Measurements from ENCODE around the gene DOK3. TPM values are rescaled to one million over a fixed set of nuclear protein-coding genes. Genes with fewer than 3 reads are reported as not detected.

The DOK3 gene
- total RNA-seq, 4 donors from 2014 or later: 6.1 to 16.6 (median 6.6) TPM

DNA sequence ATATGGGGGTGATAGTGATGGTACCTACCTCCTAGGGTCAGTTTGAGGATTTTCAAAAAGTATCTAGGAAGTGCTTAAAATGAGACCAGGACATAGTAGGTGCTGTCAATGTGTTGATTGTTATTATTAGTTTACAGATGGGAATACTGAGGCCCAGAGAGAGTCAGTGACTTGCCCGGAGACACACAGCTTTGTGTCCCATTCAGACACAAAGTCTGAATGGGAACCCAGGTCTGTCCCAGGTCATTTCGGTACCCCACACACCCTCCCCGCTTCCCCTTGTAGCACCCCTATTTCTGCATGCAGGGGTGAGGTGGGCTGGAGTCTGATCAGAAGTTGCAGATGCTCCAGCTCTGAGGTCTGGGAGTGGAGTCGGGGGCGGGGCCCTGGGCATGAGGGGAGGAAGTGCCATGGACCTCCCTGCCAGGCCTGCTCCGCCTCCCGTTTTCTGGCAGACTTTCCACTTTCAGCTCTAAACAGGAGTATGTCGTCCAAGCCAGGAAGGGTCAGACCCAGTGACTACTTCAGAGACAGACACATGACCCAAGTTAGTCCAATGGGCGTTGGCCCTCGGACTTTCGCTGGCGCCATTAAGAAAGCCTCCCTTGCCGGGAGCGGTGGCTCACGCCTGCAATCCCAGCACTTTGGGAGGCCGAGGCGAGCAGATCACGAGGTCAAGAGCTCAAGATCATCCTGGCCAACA lies 32.9 kb downstream of the DOK3 start:
- Histone ChIP-seq H3K27ac (peak overlapping the region; percentile 61 to 99 (median 93)), H3K4me1 (peaks cover 0 to 96% (median 71%) of the 10 kb centered on the region in 3 donors), H3K4me3 (no peak overlapping the region), H3K36me3 (peaks cover 0 to 4% of the 10 kb centered on the region in 2 donors), H3K27me3 (no peaks in the 10 kb centered on the region), H3K9me3 (no peaks in the 10 kb centered on the region)
- 42% methylated on average over 6 of the region's 18 CpGs; no CpG with 5 or more reads in 1 of the 2 donors for WGBS, 2 donors (ENCODE audit: low coverage in 1 of 2)
- peak; percentile 64 for ATAC-seq
- peak; percentile 54 for TF ChIP-seq POLR2AphosphoS5 (IDR thresholded peaks at IDR 0.05)
- TF ChIP-seq, protein P1, sequence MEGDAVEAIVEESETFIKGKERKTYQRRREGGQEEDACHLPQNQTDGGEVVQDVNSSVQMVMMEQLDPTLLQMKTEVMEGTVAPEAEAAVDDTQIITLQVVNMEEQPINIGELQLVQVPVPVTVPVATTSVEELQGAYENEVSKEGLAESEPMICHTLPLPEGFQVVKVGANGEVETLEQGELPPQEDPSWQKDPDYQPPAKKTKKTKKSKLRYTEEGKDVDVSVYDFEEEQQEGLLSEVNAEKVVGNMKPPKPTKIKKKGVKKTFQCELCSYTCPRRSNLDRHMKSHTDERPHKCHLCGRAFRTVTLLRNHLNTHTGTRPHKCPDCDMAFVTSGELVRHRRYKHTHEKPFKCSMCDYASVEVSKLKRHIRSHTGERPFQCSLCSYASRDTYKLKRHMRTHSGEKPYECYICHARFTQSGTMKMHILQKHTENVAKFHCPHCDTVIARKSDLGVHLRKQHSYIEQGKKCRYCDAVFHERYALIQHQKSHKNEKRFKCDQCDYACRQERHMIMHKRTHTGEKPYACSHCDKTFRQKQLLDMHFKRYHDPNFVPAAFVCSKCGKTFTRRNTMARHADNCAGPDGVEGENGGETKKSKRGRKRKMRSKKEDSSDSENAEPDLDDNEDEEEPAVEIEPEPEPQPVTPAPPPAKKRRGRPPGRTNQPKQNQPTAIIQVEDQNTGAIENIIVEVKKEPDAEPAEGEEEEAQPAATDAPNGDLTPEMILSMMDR (IDR thresholded peaks at IDR 0.05): no peak

DNA sequence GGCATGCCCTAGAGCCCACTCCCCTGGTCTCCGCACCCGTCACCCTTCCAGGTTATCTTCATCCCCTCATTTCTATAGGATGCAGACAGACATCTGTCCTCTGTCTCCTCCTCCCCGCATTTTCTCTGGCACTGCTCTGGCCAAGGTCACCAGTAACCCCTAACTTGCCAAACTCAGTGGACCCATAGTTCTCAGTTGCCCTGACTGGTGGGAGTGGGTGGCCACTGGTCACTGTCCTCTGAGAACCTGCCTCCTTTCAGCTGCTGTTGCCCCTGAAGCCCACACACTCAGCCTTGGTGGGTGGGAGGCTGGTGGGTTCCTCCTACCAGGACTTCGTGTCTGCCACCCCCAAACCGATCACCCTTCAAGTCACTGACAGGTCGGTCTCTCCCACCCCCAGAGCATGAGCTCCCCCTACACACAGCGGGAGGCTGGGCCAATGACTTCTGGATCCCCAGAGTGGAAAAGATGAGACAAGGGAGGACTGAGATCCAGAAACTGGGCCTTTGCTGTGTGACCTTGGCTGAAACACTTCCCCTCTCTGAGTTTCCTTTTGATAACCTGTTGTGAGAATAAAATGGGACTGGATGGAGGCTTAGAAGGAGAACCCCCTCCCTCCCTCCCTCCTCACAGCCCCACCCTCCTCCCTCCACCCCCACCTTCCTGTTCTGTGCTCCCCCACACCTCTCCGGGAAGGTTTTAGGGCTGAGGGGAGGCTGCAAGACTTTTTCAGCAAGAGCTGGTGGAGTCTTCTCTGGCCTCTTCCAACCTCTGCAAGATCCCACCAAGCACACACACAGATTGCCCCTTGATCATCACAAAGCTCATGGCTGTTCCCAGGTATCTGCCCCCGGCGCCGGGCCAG lies 33.8 kb downstream of the DOK3 start:
- H3K27ac ChIP-seq: peak overlapping the region in 3 of 4 donors; percentile 91 to 99 (median 95)

DNA sequence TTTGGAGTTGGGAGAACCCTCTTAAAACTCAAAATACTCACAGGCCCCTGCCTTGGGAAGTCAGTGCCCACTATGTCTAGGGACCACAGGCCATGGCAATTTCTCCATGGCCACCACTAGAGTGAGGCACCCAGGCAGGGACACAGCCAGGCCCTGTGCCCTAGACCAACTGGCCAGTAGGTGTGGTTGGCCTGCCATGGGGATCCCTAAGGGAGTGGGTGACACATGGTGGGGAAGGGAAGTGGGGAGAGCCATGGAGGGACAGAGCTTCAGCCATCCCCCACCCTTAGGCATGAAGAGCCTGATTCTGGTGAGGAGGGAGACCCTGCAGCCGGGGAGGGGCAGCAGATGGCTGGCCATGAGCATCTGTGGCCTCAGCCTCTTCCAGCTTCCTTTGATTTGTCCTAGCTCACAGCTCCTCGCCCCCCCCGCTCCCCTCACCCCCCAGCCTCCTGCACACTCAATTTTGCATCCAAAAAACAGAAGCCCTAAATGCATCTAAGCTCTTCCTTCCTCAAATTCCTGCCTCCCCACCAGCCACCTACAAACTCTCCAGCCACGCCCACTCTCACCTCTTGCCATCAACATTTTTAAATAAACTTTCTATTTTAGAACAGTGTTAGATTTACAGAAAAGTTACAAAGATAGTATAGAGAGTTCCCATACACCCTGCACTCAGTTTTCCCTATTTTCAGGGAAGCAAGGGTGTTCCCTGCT lies 34.6 kb downstream of the DOK3 start:
- H3K4me3 ChIP-seq: no peak overlapping the region
- H3K27me3 ChIP-seq: no peaks in the 10 kb centered on the region
- 22 to 28% methylated on average over 2 of the region's 4 CpGs for WGBS, 2 donors (ENCODE audit: low coverage in 1 of 2)
- TF ChIP-seq POLR2A (IDR thresholded peaks at IDR 0.05) (no peak), EP300 (IDR thresholded peaks at IDR 0.05) (no peak), POLR2AphosphoS5 (IDR thresholded peaks at IDR 0.05) (no peak)
- TF ChIP-seq, protein P1 (IDR thresholded peaks at IDR 0.05): no peak
- peaks cover 0 to 96% (median 77%) of the 10 kb centered on the region in 3 donors for H3K4me1 ChIP-seq
- no peak for ATAC-seq
- H3K36me3 ChIP-seq: no peaks in the 10 kb centered on the region
- no peaks in the 10 kb centered on the region for H3K9me3 ChIP-seq
- peak overlapping the region in 3 of 4 donors; percentile 91 to 99 (median 95) for H3K27ac ChIP-seq

More for the DNA sequence above, 33.8 kb downstream of the DOK3 start:
- H3K4me1 ChIP-seq: peaks cover 0 to 96% (median 74%) of the 10 kb centered on the region in 3 donors
- H3K36me3 ChIP-seq: no peaks in the 10 kb centered on the region
- no peaks in the 10 kb centered on the region for H3K9me3 ChIP-seq
- no peaks in the 10 kb centered on the region for H3K27me3 ChIP-seq
- WGBS, 2 donors (ENCODE audit: low coverage in 1 of 2): 0 to 41% methylated on average over 1 to 6 of the region's 11 CpGs
- TF ChIP-seq EP300 (IDR thresholded peaks at IDR 0.05): no peak
- TF ChIP-seq, protein P1 (IDR thresholded peaks at IDR 0.05): no peak
- TF ChIP-seq POLR2A (IDR thresholded peaks at IDR 0.05): no peak
- TF ChIP-seq POLR2AphosphoS5 (IDR thresholded peaks at IDR 0.05): no peak
- no peak overlapping the region for H3K4me3 ChIP-seq
- ATAC-seq: no peak

DNA sequence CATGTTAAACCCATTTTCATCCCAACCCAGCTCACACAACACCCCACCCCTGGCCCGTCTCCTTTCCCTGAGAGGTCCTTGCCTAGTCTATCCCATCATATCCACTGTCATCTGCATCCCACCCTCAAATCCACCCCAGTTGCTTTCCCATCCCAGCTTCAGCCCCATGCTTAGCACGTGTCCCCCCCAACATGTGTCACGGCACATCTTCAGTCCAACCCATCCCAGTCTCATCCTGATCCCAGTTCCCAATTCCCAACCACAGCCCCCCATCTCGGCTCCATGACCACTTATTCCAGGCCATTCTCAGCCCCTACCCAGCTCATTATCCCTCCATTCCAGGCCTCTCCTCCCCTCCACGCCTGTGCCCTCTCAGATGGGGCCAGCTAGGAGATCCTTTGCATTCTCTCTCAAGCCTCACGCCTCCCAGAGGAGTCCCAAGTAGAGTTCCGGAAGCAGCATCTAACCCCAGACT lies 35.6 kb downstream of the DOK3 start:
- no peaks in the 10 kb centered on the region for H3K9me3 ChIP-seq
- ATAC-seq: no peak
- 27 to 42% methylated on average over 3 to 7 of the region's 7 CpGs for WGBS, 2 donors (ENCODE audit: low coverage in 1 of 2)
- peaks cover 0 to 2% of the 10 kb centered on the region in 2 donors for H3K36me3 ChIP-seq
- H3K4me3 ChIP-seq: peak overlapping the region in 1 of 2 donors; percentile 89
- no peaks in the 10 kb centered on the region for H3K27me3 ChIP-seq
- peak overlapping the region; percentile 74 to 99 (median 93) for H3K27ac ChIP-seq
- peaks cover 0 to 96% (median 75%) of the 10 kb centered on the region in 3 donors for H3K4me1 ChIP-seq
- TF ChIP-seq EP300 (IDR thresholded peaks at IDR 0.05) (no peak), POLR2AphosphoS5 (IDR thresholded peaks at IDR 0.05) (no peak), POLR2A (IDR thresholded peaks at IDR 0.05) (no peak)
- TF ChIP-seq, protein P1 (IDR thresholded peaks at IDR 0.05): no peak
